IMR-90 (cell line): Measurements from ENCODE around the gene CAPN7.

Source experiments
- BHLHE40 ChIP-seq: fragments of 150-350 bp; IDR thresholded peaks from 2 replicates; pipeline ENCODE4 v1.6.1; 2016; ENCODE audit warnings: mild to moderate bottlenecking, low read depth, low read length
- CEBPB ChIP-seq: IDR thresholded peaks from 2 replicates; pipeline ENCODE4 v1.6.1; 2012; ENCODE audit warnings: low read depth, low read length, improper control_type of control experiment
- CHD1 ChIP-seq: IDR thresholded peaks from 2 replicates; pipeline ENCODE4 v1.6.1; 2012; ENCODE audit warnings: low read depth, low read length, improper control_type of control experiment
- MAFK ChIP-seq: IDR thresholded peaks from 2 replicates; pipeline ENCODE4 v1.6.1; 2012; ENCODE audit warnings: low read depth, low read length, improper control_type of control experiment
- MAZ ChIP-seq: IDR thresholded peaks from 2 replicates; pipeline ENCODE4 v1.6.1; 2012; ENCODE audit warnings: low read depth, mild to moderate bottlenecking, low read length, improper control_type of control experiment, moderate library complexity, borderline replicate concordance
- MXI1 ChIP-seq: IDR thresholded peaks from 2 replicates; pipeline ENCODE4 v1.6.1; 2012; ENCODE audit warnings: low read depth, mild to moderate bottlenecking, low read length, moderate library complexity, borderline replicate concordance
- POLR2A ChIP-seq: IDR thresholded peaks from 2 replicates; pipeline ENCODE4 v1.6.1; 2012; ENCODE audit warnings: mild to moderate bottlenecking, low read depth, low read length
- RAD21 ChIP-seq: IDR thresholded peaks from 2 replicates; pipeline ENCODE4 v1.6.1; 2012; ENCODE audit warnings: low read length, improper control_type of control experiment
- RCOR1 ChIP-seq: IDR thresholded peaks from 2 replicates; pipeline ENCODE4 v1.6.1; 2012; ENCODE audit warnings: mild to moderate bottlenecking, low read length, improper control_type of control experiment; ENCODE audit not compliant: insufficient replicate concordance
- RFX5 ChIP-seq: IDR thresholded peaks from 2 replicates; pipeline ENCODE4 v1.8.0; 2012; ENCODE audit warnings: low read depth, mild to moderate bottlenecking, low read length, moderate library complexity
- SMC3 ChIP-seq: fragments of 150-350 bp; IDR thresholded peaks from 2 replicates; pipeline ENCODE4 v1.6.1; 2016; ENCODE audit warnings: low read depth, mild to moderate bottlenecking, antibody characterized with exemption, low read length, moderate library complexity
- TF ChIP-seq, protein P1 (sequence below): conservative IDR thresholded peaks from 2 replicates; pipeline ENCODE4 v1.5.1; 2012; ENCODE audit warnings: mild to moderate bottlenecking, low read depth, low read length, improper control_type of control experiment
- TF ChIP-seq, protein P2 (sequence below): fragments of 150-350 bp; IDR thresholded peaks from 2 replicates; pipeline ENCODE4 v1.6.1; 2017; ENCODE audit warnings: mild to moderate bottlenecking, antibody characterized with exemption, low read length, low read depth
- TF ChIP-seq, protein P3 (sequence below): fragments of 150-350 bp; IDR thresholded peaks from 2 replicates; pipeline ENCODE4 v1.6.1; 2016; ENCODE audit warnings: low read depth, mild to moderate bottlenecking, low read length, moderate library complexity, borderline replicate concordance

DNA sequence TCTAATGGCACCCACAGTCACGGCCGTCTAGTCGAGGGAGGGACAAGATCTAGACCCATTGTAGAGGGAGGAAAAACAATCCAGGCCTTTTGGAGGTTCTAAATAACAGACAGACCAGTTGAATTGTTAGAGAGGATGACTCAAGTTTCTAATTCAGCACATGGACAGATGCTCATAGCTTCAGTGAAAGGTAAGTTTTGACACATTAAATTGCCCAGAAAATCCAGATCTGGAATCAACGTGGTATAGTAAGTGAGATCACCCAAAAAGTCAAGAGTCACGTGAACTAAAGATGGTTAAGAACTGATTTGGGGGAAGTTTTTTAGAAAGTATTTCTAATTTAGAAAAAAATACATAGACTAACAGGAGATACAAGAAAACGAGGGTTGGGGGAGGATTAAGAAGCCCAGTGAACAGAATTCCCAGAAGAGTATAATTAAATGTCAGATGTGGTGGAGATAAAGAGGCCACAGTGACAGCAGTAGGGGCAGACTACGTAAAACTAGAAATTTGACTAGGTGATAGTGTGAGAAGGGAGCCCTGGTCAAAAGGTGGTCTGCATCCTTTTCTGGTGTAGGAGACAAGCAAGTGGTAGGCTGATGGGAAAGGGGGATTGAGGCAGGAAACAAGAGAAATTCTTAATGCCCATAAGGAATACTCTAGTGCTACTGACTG, 47.1 kb downstream of the CAPN7 start:
- TF ChIP-seq POLR2A = no peak
- TF ChIP-seq, protein P1, sequence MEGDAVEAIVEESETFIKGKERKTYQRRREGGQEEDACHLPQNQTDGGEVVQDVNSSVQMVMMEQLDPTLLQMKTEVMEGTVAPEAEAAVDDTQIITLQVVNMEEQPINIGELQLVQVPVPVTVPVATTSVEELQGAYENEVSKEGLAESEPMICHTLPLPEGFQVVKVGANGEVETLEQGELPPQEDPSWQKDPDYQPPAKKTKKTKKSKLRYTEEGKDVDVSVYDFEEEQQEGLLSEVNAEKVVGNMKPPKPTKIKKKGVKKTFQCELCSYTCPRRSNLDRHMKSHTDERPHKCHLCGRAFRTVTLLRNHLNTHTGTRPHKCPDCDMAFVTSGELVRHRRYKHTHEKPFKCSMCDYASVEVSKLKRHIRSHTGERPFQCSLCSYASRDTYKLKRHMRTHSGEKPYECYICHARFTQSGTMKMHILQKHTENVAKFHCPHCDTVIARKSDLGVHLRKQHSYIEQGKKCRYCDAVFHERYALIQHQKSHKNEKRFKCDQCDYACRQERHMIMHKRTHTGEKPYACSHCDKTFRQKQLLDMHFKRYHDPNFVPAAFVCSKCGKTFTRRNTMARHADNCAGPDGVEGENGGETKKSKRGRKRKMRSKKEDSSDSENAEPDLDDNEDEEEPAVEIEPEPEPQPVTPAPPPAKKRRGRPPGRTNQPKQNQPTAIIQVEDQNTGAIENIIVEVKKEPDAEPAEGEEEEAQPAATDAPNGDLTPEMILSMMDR = no peak
- TF ChIP-seq, protein P2, sequence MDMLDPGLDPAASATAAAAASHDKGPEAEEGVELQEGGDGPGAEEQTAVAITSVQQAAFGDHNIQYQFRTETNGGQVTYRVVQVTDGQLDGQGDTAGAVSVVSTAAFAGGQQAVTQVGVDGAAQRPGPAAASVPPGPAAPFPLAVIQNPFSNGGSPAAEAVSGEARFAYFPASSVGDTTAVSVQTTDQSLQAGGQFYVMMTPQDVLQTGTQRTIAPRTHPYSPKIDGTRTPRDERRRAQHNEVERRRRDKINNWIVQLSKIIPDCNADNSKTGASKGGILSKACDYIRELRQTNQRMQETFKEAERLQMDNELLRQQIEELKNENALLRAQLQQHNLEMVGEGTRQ = no peak
- no peak for TF ChIP-seq RCOR1
- no peak for TF ChIP-seq SMC3
- no peak for TF ChIP-seq MAZ
- TF ChIP-seq MXI1 = no peak
- TF ChIP-seq RAD21 = no peak
- TF ChIP-seq BHLHE40 = no peak
- no peak for TF ChIP-seq CHD1
- no peak for TF ChIP-seq CEBPB
- TF ChIP-seq RFX5 = no peak
- TF ChIP-seq, protein P3, sequence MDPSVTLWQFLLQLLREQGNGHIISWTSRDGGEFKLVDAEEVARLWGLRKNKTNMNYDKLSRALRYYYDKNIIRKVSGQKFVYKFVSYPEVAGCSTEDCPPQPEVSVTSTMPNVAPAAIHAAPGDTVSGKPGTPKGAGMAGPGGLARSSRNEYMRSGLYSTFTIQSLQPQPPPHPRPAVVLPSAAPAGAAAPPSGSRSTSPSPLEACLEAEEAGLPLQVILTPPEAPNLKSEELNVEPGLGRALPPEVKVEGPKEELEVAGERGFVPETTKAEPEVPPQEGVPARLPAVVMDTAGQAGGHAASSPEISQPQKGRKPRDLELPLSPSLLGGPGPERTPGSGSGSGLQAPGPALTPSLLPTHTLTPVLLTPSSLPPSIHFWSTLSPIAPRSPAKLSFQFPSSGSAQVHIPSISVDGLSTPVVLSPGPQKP = no peak
- TF ChIP-seq MAFK = no peak
